Hematopoietic multipotent progenitor cell (in vitro differentiated cells): ENCODE data around the gene C1orf87. TPM values are rescaled to one million over a fixed set of nuclear protein-coding genes. Genes with fewer than 3 reads are reported as not detected.

Source experiments
- DNase-seq, 3 donors: peaks; one replicate each; pipeline ENCODE4 v3.0.0-alpha.2; 2011 to 2015; ENCODE audit warnings: low read depth in 2 of 3, low spot score in 2 of 3
- total RNA-seq: library from RNA; depleted of rRNA; stranded (reverse); fragments of >200 nt; gene quantifications from one replicate; pipeline ENCODE4 v1.2.3, GENCODE V29; 2012

Gene C1orf87
- not detected for total RNA-seq

DNA sequence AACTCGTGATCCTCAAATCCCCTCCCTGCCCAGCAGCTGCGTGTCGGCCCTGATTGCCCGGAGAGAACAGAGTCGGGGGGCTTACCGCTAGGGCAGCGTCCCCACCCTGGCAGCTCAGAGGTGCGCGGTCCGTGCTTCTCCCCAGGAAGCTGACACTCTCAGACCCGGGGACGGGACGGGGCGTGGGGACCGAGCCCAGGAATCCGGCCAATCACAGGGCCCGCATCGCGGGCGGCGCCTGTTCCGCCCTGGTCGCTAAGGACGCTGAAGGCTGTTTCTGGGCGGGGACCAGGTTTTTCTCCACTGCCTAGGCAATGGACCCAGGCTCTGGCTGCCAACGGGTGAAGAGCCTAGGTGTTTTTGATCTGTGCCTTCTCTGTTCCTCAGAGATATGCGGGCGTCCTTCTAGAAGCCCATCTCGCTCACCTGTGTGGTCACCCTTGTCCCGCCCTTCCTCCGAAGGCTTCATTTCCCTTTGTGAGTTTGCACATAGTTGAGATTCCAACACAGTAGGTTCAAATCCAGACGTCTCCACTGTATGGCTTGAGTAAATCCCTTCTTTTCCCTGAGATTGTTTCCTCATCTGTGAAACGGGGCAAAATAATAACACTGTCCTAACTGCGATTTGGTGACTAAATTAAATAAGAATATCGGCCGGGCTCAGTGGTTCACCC is at the start of gene C1orf87:
Gene C1orf87, minus strand, starts transcription at position 166 of the 674 bp plus-strand sequence. CDS start 1,127 bp downstream, outside the sequence.
- no peak for DNase-seq

GRCh38 chr1:60118085-60118484 is 44.5 kb upstream of the C1orf87 start:
- DNase-seq = no peak

- no peak for DNase-seq
Measured at GRCh38 chr1:60114745-60115318, 41.3 kb upstream of the C1orf87 start.

DNA sequence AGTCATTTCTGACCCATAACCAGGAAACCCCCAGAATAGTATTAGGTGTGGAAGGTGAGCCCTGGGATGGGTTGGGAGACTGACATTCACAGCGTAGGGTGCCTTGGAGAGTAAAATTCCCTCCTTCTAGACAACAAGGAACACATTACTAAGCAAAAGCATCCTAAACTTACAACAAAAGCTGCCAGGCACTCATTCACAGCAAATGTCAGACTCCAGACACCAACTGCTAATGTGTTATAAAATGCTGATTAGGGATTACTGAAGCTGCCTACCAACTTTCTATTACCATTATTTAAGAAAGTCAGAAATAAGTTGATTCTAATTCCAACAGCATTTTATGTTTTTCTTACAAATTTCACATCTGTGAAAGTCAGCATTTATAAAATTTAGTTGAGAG is 40.0 kb upstream of the C1orf87 start:
- no peak for DNase-seq

GRCh38 chr1:60113028-60113427 is 39.5 kb upstream of the C1orf87 start:
- no peak for DNase-seq

DNA sequence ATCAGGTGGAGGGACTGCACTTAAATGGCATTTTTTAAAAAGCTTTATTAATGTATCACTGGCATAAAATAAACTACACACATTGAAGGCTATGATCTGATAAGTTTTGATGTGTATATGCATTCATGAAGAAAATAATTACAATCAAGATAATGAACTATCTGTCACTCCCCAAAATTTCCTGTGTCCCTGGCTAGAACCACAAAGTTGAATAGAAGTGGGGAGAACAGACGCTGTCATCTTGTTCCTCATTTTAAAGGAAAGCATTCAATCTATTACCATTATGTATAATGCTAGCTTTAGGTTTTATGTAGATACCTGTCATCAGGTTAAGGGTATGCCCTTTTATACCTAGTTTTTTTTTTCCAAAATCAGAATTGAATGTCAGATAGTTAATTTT is 38.1 kb upstream of the C1orf87 start:
- DNase-seq = peak in 1 of 3 donors; percentile 46

DNA sequence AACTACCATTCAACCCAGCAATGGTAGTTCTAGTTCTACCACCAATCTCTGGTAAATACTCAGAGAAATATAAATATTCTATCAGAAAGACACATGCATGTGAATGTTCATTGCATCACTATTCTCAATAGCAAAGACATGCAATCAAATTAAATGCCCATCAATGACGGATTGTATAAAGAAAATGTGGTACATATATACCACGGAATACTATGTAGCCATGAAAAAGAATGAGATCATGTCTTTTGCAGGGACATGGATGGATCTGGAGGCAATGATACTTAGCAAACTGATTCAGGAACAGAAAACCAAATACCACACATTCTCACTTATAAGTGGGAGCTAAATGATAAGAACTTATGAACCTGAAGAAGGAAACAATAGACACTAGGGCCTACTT is 37.5 kb upstream of the C1orf87 start:
- no peak for DNase-seq

DNA sequence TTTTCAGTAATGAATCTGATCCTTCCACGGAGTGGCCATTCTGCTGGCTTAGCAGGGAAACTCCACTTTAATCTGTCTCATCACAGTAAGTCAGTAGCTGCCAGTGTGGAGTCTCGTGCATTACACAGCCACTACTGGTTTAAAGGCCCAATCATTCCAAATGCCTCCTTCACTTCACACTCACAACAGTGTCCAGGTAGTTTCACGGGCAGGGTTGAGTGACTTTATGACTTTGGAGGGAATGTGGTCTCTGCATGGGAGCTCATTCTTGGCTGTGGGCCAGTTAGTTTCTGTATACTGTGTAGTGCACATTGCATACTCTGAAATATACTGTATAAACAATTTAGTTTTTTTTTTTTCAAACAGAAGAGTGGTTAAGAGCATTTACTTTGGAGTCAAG is 34.6 kb upstream of the C1orf87 start:
- no peak for DNase-seq

DNA sequence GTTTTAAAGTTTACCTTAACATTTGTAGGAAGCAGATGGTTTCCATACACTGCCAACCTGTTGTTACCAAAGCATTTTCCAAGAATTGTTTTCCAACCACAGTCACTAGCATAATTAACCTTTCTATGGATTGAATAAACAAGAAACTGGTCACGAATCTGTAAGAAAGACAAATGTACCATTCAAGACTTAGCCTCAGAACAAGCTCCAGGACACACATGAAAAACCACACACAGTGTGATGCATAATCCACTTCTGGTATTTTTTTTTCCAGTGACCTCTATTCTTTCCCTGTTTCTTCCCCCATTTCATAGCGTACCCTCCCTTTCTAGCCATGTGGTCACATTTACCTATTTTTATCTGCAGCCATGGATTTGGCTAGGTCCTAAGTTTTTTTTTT is 29.6 kb upstream of the C1orf87 start:
- DNase-seq = no peak

GRCh38 chr1:60102267-60103061 is 28.9 kb upstream of the C1orf87 start:
- no peak for DNase-seq

DNA sequence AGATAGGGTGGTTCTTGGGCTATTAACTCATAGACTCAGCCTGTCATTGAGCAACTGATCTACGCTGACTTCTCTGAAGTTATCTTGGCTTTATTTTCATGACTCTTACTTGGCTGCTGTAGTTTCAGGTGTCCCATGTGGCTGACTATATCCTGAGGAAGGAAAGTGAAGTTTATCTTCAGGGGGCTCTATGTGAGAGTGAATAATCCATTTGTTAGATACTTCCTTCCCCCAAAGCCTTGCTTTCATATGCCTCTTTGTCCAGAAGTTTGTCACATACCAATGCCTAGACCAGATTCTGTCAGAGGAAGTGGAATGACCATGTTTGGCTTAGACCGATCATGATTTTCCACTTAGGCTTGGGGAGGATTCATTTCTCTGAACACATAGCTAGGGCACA is 27.9 kb upstream of the C1orf87 start:
- peak in 1 of 3 donors; percentile 4 for DNase-seq

- DNase-seq = no peak
Measured at GRCh38 chr1:60091195-60091715, 17.7 kb upstream of the C1orf87 start.

DNA sequence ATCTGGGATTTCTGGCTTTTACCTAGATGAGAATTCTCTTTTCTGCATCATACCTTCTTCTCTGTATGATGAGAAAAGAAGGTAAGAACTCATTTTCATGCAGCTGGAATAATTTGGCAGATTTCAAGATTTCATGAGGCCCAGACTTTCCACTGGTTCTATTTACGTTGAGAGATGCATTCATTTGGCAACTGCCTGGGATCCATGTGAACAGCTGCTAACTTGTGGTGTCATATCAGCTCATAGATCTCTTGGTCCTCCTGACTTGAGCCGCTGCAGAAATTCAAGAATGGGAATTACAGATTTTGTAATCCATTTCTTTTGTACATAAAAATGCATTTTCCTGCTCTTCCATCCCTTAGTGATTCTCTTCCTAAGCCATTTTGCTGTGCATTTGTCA is 17.1 kb upstream of the C1orf87 start:
- DNase-seq = no peak

- peak in 1 of 3 donors; percentile 22 for DNase-seq
Measured at GRCh38 chr1:60088620-60089155, 15.1 kb upstream of the C1orf87 start.

DNA sequence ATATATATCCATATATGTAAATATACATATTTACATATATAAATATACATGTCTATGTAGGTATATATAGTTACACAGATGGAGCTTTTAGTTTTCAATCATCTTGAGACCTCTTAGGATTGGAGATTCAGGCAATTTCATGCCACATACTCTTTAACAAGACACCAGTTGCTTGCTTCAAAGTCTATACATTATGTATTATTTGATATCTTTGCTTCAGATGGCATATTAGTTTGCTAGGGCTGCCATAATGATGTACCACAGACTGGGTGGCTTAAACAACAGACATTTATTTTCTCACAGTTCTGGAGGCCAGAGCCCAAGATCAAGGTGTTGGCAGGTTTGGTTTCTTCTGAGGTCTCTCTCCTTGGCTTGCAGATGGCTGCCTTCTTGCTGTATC is 14.1 kb upstream of the C1orf87 start:
- no peak for DNase-seq

DNA sequence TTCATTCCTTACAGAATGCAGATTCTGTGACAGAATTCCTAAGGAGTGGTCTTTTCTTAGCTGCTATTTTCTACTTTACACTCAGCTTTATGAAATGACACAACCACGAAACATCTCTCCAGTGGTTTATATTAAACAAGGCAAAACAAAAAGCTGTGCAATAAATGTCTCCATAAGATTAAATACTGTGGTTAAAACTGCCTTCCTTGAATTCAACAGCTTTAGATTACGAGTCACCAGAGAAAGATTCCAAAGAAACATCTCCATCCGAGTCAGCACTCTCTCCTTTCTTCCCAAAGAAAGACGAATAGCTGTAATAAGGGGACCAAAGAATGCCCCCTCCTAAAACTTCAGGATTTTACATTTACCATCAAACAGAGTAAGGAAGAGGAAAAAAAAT is 4.6 kb upstream of the C1orf87 start:
- DNase-seq = no peak

GRCh38 chr1:60071296-60071695 is 2.3 kb downstream of the C1orf87 start:
- DNase-seq = no peak

- DNase-seq = no peak
Measured at GRCh38 chr1:60069691-60070090, 3.9 kb downstream of the C1orf87 start.

- DNase-seq = no peak
Measured at GRCh38 chr1:60068393-60069045, 5.1 kb downstream of the C1orf87 start.

DNA sequence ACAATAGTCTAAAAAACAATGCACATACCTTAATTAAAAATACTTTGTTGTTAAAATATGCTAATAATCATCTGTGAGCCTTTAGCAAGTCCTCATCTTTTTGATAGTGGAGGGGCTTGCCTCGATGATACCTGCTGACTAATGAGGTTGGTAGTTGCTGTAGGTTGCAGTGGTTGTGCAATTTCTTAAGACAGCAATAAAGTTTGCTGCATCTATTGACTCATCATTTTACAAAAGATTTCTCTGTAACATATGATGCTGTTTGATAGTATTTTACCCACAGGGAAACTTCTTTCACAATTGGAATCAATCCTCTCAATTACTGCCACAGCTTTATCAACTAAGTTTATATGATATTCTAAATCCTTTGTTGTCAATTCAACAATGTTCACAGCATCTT is 7.6 kb downstream of the C1orf87 start:
- DNase-seq = no peak

DNA sequence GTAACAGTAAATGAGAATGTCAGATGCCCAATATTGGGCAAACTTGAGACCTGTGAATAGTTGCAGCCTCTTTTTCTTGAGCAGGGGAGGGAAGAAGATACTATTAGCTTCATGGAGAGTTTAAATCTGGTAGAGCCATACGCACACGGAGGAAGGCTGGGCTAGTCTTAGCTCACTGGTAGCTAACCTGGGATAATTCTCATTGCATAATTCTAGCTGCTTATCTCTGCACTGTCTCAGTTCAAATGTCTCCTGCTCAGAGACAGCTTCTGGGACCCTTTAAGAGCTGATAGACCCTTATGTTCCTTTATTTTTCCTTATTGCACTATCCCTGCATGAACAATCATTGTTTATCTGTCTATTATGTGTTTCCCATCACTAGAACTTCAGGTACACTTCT is 8.4 kb downstream of the C1orf87 start:
- DNase-seq = peak in 1 of 3 donors; percentile 1
